NCI-H524 (cell line): ENCODE data around the gene ALG12.
A peak's percentile ranks its signal among the peaks of the same experiment; 100 is the strongest.

Experiments
- DNase-seq, 2 experiments: peaks; one replicate each; lab custom pipeline; 2025; lab: John Stamatoyannopoulos, UW

Gene ALG12

DNA sequence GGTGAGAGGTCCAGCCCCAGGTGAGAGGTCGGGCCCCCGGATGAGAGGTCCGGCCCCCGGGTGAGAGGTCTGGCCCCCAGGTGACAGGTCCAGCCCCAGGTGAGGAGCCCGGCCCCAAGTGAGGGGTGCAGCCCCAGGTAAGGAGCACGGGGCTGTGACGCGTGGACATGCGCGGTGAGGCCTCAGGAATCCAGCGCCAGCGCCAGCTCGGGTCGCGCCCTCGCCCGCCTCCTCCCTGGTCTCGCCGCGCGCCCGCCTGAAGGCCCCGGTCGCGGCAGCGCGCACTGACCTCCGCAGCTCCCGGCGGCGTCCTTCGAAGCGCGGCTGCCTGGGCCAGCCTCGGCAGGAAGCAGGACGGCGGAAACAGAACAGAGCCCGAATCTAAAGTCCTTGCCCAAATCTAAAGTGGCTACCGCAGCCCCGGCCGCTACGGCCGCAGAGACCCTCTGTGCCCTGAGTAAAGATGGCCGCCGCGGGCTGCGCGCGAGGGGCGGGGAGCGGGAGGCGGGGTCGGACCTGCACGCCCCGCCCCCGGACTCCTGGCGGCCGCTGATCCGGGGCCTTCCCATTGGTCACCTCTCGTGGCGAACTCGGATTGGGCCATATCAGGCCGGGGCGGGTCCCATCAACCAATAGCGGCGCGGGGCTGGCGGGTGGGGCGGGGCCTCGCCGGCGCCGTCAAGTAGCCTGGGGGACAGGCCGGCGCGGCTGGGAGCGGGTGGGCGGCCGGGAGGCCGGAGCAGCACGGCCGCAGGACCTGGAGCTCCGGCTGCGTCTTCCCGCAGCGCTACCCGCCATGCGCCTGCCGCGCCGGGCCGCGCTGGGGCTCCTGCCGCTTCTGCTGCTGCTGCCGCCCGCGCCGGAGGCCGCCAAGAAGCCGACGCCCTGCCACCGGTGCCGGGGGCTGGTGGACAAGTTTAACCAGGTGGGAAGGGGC, at the start of gene ALG12, which contains the start of gene CRELD2:
Gene ALG12, minus strand, starts transcription at position 465 of the 937 bp plus-strand sequence. CDS start 4,673 bp downstream, outside the sequence.
Gene CRELD2, plus strand, starts transcription at position 661 of the 937 bp plus-strand sequence. Its CDS starts 136 bp downstream, at position 797.
- DNase-seq = peak; percentile 96

DNA sequence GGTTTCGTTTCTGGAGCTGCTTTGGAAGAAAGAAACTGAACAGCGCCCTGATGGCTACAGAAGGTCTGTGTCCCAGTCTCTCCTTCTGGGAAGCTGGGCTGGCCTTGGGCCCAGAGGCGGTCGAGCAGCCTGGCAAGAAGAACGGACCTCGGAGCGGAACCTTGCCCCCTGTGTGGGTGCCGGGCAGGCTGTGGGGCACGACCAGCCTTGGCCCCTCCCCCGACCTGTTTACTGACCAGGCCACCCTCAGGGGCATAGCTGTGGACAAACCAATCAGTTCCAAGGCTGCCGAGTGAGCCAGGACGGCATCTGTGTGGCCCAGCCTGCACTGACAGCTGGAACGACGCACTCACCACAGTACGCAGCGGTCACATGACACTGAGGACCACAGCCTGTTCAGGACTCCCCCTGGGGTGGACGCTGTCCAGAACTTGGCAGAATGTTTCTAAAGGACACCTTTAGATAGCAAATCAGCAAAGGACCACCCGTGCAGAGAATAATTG, 49.5 kb upstream of the ALG12 start:
- peak in 1 of 2 experiments; percentile 67 for DNase-seq

DNA sequence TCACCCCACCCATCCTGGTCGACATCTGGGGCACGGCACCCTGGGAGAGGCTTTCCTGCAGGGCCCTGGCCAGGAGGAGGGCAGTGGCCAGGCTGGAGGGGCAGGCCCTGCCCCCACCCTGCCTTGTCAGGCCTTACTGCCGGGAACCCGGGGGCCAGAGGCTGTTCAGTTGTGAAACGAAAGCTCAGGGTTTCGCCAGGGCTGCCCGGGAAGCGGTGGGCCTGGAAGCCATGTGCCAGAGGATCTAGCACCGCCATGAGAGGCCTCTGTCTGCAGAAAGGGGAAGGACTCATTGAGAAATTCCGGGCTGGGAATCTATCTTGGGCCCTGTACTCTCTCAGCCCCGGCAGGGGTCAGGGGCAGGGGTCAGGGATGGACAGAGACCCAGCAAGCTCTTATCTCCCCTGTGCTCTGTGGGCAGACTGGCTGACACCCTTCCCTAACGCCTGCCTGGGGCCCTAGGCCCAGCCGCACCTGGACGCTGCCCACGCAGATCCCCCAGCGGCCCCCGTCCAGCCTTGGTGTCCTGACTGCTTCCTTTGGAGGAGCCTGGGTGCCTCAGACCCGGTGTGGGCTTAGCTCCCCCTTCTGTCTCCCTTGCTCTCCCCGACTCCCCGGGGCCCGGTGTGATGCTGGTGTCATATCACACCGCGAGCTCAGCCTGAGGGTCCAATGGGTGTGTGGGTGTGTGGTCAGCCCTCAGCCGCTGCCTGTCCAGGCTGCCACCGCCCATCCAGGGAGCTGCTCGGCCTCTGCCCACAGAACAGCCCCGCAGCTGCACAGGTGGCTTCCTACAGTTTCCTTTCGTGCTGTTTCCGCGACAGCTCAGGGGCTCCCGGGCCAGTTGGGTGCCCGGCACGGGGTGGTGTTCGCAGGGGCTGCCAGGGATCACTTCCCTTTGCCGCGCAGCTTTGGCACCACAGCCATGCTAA, 48.8 kb upstream of the ALG12 start:
- DNase-seq = no peak

DNA sequence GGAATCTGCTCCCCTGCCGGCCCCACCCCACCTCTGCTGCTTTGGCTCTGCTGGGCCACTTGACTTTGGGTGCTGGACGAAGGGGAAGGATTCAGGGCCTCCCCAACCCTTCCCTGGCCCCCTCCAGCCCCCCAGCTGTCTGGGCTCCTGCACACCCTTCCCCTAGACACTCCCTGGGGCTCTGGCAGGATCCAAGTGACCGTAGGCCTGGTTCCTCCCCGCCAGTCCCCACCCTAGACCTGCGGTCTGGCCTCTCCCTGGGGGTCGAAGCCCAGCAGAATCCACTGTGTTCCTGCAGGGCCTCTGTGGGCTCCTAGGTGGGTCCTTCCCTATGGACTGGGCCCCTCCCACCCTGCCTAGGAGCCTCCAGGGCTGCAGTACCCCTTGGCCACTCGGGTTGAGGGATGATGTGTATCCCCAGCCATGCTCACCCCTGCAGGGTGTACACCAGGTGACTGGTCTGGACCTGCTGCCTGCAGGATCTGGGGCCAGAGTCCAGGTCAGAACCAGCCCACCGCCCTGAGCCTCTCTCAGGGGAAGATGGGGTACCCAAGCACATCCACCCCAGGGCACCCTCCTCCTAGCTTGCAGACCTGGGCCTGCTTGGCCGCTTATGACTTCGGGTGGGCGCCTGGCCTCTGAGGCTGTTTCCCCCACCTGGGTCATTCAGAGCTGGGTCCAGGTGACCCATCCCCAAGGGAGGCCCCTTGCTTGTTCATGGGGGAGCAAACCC, 48.0 kb upstream of the ALG12 start:
- no peak for DNase-seq

DNA sequence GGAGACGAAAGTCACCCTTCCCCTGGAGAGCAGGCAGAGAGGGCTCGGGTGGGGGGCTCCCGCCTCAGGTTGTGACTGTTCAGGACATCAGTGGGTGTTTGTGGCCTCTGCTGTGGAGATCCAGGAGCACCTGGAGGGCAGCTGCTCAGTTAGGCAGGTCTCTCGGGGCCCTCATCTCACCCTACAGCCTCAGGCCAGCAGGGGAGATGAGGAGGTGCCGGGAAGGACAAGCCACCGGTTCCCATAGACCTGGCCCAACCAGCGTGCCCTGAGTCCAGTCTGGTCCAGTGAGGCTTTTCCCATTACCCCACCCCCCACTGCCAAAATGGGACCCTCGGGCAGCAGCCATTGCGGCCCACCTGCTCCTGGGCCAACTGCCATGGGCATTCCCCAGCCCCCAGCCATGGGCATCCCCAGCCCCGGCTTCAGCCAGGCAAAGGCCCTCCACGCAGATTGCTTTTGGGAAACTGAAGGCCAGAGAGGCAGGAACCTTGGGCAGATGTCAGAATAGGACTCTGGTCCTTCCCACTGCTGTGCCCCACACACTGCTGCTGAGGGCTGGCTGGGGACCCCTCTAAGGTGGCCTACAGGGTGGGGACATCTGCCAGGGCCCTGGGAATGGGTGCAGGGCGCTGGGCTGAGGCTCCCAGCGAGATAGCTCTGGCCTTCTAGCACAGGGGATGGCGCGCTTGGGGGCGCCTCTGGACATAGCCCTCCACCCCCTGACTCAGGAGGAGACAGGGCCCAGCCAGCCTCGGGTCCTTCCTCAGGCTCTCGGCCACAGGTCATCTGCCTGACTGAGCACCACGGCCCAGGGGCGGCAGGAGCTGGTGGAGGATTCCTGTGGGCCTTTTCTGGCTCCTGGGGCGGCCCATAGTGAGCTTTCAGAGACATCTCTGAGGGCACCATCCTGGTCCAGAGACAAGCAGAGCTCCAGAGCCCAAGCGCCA, 47.1 kb upstream of the ALG12 start:
- no peak for DNase-seq

DNA sequence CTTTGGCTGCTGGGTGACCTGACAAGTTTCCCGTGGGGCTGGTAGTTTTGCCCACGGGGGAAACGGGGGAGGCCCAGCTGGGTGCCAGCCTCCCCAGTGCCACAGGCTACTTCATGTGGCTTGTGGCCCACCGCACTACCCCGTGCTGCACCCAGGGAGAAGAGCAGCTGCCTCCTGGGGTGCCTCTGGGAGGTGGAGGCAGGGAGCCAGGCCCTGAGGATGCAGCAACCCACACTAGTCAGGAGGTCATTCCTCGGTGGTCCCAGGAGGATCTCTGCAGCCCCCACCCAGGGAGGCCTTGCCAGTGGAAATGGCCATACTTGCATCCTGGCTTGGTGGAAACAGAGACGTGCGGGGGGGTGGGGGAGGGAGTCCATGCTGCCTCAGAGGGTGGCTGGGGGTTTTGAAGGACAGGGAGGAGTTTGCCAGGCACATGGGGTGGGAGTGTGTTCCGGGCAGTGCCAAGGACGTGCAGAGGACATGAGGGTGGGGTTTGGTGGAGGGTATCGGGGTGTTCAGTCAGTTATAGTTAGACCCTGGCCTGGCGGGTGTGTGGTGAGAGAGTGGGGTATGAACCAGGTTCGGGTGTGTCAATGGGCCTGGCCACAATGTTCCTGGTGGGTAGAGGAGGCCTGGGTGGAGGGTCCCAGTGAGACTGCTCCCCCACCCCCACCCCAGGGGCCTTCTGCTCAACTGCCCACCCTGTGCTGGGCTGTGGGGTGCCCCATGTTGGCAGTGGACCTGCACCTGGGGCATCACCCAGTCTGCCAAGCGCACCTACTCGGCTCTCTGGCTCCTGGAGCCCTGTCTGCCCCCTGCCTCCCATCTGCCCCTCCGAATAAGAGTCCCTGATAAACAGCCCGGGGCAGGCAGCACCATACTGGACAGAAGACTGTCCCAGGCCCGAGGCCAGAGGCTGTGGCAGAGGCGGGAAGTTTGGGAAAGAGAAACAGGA, 46.2 kb upstream of the ALG12 start:
- no peak for DNase-seq

DNA sequence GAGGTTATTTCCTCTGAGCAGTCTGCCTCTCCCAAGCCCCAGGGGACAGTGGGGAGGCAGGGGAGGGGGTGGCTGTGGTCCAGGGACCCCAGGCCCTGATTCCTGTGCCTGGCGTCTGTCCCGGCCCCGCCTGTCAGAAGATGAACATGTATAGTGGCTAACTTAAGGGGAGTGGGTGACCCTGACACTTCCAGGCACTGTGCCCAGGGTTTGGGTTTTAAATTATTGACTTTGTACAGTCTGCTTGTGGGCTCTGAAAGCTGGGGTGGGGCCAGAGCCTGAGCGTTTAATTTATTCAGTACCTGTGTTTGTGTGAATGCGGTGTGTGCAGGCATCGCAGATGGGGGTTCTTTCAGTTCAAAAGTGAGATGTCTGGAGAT, 45.4 kb upstream of the ALG12 start:
- no peak for DNase-seq

DNA sequence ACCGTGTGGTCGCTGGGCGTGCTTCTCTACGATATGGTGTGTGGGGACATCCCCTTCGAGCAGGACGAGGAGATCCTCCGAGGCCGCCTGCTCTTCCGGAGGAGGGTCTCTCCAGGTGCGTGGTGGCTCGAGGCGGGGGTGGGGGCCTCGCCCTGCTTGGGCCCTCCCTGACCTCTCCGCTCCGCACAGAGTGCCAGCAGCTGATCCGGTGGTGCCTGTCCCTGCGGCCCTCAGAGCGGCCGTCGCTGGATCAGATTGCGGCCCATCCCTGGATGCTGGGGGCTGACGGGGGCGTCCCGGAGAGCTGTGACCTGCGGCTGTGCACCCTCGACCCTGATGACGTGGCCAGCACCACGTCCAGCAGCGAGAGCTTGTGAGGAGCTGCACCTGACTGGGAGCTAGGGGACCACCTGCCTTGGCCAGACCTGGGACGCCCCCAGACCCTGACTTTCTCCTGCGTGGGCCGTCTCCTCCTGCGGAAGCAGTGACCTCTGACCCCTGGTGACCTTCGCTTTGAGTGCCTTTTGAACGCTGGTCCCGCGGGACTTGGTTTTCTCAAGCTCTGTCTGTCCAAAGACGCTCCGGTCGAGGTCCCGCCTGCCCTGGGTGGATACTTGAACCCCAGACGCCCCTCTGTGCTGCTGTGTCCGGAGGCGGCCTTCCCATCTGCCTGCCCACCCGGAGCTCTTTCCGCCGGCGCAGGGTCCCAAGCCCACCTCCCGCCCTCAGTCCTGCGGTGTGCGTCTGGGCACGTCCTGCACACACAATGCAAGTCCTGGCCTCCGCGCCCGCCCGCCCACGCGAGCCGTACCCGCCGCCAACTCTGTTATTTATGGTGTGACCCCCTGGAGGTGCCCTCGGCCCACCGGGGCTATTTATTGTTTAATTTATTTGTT, 44.8 kb upstream of the ALG12 start:
- DNase-seq = no peak

DNA sequence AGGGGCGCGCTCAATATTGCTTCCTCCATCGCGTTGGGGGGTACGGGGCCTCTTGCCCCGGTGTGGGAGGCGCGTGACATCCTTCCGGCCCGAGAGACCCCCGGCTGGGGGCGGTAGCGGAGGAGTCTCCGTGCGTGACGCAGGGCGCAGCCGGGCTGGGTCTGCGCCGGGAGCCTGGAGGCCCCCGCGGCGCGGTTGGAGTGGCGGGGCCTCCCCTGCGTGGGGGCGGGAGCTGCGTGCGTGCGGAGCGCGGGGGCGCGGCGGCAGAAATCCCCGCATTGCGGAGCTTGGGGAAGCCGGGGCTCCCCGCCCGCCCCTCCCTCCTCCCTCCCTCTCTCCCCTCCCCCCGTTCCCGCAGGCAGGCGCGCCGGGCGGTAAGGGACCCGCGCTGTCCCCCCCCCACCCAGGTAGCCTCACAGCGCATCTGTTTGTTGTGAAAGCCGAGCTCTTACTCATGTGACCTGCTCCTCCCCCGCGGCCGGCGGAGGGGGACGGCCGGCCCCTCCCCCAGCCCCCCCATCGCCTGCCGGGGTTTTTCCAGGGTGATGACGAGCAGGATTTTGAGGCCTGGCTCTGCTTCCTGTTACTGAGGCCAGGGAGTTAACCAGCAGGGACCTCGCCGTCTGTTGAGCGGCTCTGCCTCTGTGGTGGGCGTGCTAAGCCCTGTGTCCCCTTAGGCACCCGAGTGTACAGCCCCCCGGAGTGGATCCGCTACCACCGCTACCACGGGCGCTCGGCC, 43.9 kb upstream of the ALG12 start:
- peak in 1 of 2 experiments; percentile 47 for DNase-seq

DNA sequence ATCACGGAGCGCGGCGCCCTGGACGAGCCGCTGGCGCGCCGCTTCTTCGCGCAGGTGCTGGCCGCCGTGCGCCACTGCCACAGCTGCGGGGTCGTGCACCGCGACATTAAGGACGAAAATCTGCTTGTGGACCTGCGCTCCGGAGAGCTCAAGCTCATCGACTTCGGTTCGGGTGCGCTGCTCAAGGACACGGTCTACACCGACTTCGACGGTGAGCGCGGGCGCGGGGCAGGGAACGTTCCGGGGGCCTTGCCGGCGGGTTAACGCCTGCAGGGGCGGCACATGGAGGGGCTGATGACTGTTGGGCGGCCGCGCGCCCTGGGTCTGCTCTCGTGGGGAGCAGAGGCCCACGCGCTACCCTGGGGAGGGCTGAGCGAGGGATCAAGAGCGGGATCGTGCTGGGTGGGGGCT, 43.4 kb upstream of the ALG12 start:
- DNase-seq = no peak

DNA sequence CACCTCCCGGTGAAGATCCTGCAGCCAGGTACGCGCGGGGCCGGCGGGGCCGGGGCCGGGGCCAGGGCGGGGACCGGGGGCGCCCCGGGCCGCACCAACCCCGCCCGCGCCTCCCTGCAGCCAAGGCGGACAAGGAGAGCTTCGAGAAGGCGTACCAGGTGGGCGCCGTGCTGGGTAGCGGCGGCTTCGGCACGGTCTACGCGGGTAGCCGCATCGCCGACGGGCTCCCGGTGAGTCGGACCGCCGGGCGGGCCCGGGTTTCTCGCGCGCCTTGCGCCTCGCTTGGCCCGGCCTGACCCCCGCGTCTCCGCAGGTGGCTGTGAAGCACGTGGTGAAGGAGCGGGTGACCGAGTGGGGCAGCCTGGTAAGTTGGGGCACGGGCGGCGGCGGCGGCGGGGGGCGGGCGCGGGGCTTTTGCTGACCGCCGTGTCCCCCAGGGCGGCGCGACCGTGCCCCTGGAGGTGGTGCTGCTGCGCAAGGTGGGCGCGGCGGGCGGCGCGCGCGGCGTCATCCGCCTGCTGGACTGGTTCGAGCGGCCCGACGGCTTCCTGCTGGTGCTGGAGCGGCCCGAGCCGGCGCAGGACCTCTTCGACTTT, 42.9 kb upstream of the ALG12 start:
- peak in 1 of 2 experiments; percentile 32 for DNase-seq

DNA sequence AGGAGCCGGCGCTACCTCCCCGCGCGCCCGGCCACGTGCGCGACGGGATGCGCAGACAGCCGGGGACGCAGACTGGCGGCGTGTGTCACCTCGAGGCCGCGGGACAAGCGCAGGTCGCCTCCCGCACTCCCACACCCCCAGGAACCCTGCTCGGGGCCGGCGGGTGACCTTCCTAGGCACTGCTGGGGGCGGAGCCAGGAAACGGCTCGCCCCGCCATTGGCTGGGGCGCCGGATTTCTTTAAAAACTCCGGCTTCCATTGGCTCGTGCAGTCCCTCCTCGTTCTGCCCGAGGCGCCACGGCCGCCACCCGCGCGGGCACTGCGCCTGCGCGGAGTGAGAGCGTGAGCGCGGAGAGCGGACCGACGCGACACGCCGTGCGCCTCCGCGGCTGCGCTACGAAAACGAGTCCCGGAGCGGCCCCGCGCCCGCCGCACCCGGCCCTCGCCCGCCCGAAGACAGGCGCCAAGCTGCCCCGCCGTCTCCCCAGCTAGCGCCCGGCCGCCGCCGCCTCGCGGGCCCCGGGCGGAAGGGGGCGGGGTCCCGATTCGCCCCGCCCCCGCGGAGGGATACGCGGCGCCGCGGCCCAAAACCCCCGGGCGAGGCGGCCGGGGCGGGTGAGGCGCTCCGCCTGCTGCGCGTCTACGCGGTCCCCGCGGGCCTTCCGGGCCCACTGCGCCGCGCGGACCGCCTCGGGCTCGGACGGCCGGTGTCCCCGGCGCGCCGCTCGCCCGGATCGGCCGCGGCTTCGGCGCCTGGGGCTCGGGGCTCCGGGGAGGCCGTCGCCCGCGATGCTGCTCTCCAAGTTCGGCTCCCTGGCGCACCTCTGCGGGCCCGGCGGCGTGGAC, 42.1 kb upstream of the ALG12 start, which contains the start of gene PIM3:
Gene PIM3, plus strand, starts transcription at position 614 of the 846 bp plus-strand sequence. Its CDS starts 176 bp downstream, at position 790.
- peak; percentile 91 to 98 for DNase-seq

DNA sequence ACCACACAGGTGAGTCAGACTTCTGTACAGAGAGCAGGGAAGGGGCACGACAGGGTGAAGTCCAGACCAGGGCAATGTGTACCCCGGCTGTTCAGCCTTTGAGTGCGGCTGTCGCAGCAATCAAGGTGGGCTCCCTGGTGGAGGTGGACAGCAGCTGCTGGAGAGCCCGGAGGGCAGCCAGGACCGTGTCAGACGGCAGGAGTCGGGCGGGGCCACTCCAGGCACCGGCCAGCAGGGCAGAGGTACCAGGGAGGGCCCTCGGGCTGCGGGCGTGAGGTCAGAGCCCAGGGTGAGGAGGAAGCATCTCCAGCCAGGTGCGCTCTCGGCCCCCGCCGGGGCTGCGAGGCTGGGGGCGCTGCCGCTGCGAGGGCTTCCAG, 41.5 kb upstream of the ALG12 start:
- no peak for DNase-seq

DNA sequence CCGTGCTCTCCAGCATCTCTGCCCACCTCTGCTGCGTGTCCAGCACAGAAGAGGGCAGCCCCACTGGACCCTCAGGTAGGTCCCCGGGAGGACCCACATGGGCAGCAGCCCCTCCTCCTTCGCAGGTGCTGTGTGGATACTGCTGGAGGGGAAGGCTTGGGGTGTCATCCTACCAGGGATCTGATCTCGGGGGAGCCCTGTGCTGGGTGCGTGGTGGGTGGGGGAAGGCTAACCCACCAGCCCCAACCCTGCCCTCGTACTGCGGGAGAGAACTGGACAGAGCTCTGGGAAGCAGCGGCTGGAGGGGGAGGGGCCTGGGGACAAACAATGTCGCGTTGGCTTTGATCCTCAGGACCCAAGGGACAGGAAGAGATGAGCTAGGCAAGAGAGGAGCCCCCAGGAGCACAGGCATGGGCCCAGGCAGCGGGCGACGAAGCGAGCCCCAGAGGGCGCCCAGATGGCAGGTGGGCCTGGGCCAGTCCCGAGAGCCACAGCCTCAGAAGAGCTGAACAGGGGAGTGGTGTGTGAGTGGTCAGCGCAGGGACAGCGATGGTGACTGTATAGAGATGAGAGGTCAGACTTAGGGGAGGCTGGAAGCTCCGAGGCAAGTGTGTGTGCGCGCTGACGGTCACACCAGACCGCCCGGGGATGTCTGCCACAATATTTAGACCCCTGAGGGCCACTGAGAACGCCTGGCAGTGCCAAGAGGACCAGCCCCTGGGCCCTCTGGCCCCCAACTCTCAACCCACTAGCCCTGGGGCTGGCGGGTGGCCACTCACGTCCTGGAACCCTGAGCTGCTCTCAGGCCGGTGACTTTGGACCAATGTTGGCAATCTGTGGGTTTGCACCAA, 40.9 kb upstream of the ALG12 start:
- no peak for DNase-seq

DNA sequence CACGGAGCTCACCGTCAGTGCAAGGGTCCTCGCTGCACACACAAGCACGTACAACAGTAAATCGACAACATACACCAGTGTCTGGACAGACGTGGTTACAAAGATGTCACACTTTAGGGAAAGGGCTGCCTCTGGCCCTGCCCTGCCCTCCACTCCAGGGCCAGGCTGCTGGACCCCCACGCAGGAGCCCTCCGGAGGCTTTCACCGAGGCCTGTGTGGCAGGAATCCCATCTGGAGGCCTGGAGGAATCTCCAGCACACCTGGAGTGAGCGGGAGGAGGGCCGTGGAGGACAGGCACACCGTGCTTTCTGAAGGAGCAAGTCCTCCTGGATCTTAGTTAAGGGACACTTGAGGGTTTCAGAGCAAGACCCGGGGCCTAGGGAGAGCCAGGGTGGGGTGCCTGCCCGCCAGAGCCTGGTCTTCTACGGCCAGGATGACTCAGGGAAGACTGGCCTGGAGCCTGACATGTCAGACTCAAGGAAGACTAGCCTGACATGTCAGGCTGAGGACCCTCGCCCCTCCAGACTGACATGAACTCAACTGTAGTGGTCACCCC, 40.2 kb upstream of the ALG12 start:
- no peak for DNase-seq
